Heart left ventricle (tissue), 16 donors: ENCODE measurements around the gene DUT. TPM values are rescaled to one million over a fixed set of nuclear protein-coding genes. Genes with fewer than 3 reads are reported as not detected.
A peak's percentile ranks its signal among the peaks of the same experiment; 100 is the strongest.

ENCODE experiments used
- ATAC-seq, 4 donors: fragments of 200-7000 bp; cut with Tn5 transposase; one replicate each; pipeline ENCODE4 v1.9.1; 2020 to 2022; ENCODE audit warnings: moderate library complexity in 4 of 4, mild to moderate bottlenecking in 3 of 4, moderate number of reproducible peaks in 1 of 4
- DNase-seq, 5 donors: peaks; one replicate each; pipeline ENCODE4 v3.0.0-alpha.2; 2020
- H3K27ac ChIP-seq, 12 donors: fragments of 200-600 bp; sonication (generic) in 4 of 12; one replicate each; pipeline versions ENCODE4 v1.5.0 to v1.8.0; 2016 to 2022; ENCODE audit warnings: mild to moderate bottlenecking in 2 of 12
- H3K27me3 ChIP-seq, 9 donors: fragments of 200-600 bp; sonication (generic) in 2 of 9; one replicate each; pipeline versions ENCODE4 v1.5.1 to v1.8.0; 2016 to 2022; ENCODE audit warnings: mild to moderate bottlenecking in 3 of 9
- H3K36me3 ChIP-seq, 9 donors: fragments of 200-600 bp; sonication (generic) in 2 of 9; one replicate each; pipeline versions ENCODE4 v1.5.0 to v1.8.0; 2018 to 2022; ENCODE audit warnings: mild to moderate bottlenecking in 2 of 9
- H3K4me1 ChIP-seq, 12 donors: fragments of 200-600 bp; sonication (generic) in 4 of 12; one replicate each; pipeline versions ENCODE4 v1.5.0 to v1.8.0; 2016 to 2022; ENCODE audit warnings: mild to moderate bottlenecking in 3 of 12
- H3K4me3 ChIP-seq, 12 donors: fragments of 200-600 bp; sonication (generic) in 4 of 12; one replicate each; pipeline versions ENCODE4 v1.5.0 to v1.8.0; 2017 to 2022; ENCODE audit warnings: mild to moderate bottlenecking in 9 of 12, moderate library complexity in 4 of 12
- H3K9me3 ChIP-seq, 12 donors: fragments of 200-600 bp; sonication (generic) in 4 of 12; one replicate each; pipeline versions ENCODE4 v1.5.0 to v1.8.0; 2016 to 2022; ENCODE audit warnings: mild to moderate bottlenecking in 1 of 12
- POLR2A ChIP-seq, 2 donors: fragments of 450-650 bp; IDR thresholded peaks; one replicate each; pipeline ENCODE4 v1.6.1; 2017; ENCODE audit warnings: antibody characterized with exemption in 2 of 2, mild to moderate bottlenecking in 2 of 2, moderate library complexity in 2 of 2
- WGBS, 4 donors: extraction: QIAGEN DNeasy Blood & Tissue Kit in 2 of 4; methylation state at CpG; one replicate each; pipeline versions ENCODE4 v1.1.5 to v1.1.7; 2013 to 2018; 5-methylcytosine and 5-hydroxymethylcytosine counted together
- intact Hi-C, 10 donors: fragments of 100-400 bp; cut with DNase I; formaldehyde crosslinking; loops; one replicate each; pipeline versions ENCODE4 v1.11.1 to v1.14.2; 2022
- polyA plus RNA-seq, 2 donors: library from polyadenylated mRNA; stranded (reverse); fragments of 200-250 nt; gene quantifications; one replicate each; pipeline ENCODE4 v1.2.3, GENCODE V29; 2013
- total RNA-seq, 9 donors: library from RNA; depleted of rRNA in 2 of 9; stranded (reverse); fragments of >200 nt in 2 of 9; fragmentation: NEBNext Ultra II Directional in 3 of 9; extraction: Animal tissue kit (Norgen Biotek cat#: 25700) in 3 of 9; gene quantifications; one replicate each; pipeline versions ENCODE4 v1.1.0 to v1.2.4, GENCODE V29; 2016 to 2023
- TF ChIP-seq, protein P1 (sequence below), 12 donors: fragments of 200-600 bp; sonication (generic) in 4 of 12; IDR thresholded peaks; one replicate each; pipeline versions ENCODE4 v1.5.0 to v1.8.0; 2018 to 2022; ENCODE audit warnings: antibody characterized with exemption in 12 of 12, mild to moderate bottlenecking in 5 of 12
- donor health status: ischemic (EF 13 %, LVEDD 7.1; RV severe dilation, severe dysfunction).
- donor health status: healthy with polysubstance abuse.
- donor health status: DM: no; HTN: yes; CAD: no.
- donor health status: DM: no; HTN: no; CAD: no.
- donor health status: ischemic (EF 25% LVEDD 6.9; RV normal size, moderate dysfunction).
- donor health status: ischemic (EF 25% LVEDD 5.7; RV mildly dilated, moderate dysfunction).
- donor health status: healthy.
- donor health status: DM: yes; HTN: yes; CAD: no.
- donor health status: ischemic (EF 35%, LVEDD 5.7; RV mildly dilated, moderate dysfunction).
- donor health status: nonischemic (EF 11% LVEDD 7.7; RV severe dilation, severe dysfunction).
- donor health status: DM: yes; HTN: yes; CAD: no.
- donor health status: PGD.
- donor health status: ischemic (EF 29% LVEDD 5.4; RV normal size, mild dysfunction).
- donor health status: nonischemic (EF 23%, LVEDD 6.1; RV moderate dilation, normal function).

The DUT gene
- total and polyA plus RNA-seq, 11 donors = 44.0 to 79.9 (median 59.6) TPM

- Histone ChIP-seq H3K36me3 (peaks cover 0 to 41% (median 32%) of the 10 kb centered on the region in 9 donors), H3K4me1 (peaks cover 0 to 18% (median 14%) of the 10 kb centered on the region in 12 donors), H3K9me3 (no peaks in the 10 kb centered on the region), H3K27ac (peak overlapping the region; percentile 93 to 100 (median 98)), H3K4me3 (peak overlapping the region; percentile 69 to 96 (median 90)), H3K27me3 (no peaks in the 10 kb centered on the region)
- intact Hi-C loops = no loop called here
- no peak for TF ChIP-seq POLR2A (IDR thresholded peaks at IDR 0.05)
- TF ChIP-seq, protein P1, sequence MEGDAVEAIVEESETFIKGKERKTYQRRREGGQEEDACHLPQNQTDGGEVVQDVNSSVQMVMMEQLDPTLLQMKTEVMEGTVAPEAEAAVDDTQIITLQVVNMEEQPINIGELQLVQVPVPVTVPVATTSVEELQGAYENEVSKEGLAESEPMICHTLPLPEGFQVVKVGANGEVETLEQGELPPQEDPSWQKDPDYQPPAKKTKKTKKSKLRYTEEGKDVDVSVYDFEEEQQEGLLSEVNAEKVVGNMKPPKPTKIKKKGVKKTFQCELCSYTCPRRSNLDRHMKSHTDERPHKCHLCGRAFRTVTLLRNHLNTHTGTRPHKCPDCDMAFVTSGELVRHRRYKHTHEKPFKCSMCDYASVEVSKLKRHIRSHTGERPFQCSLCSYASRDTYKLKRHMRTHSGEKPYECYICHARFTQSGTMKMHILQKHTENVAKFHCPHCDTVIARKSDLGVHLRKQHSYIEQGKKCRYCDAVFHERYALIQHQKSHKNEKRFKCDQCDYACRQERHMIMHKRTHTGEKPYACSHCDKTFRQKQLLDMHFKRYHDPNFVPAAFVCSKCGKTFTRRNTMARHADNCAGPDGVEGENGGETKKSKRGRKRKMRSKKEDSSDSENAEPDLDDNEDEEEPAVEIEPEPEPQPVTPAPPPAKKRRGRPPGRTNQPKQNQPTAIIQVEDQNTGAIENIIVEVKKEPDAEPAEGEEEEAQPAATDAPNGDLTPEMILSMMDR (IDR thresholded peaks at IDR 0.05) = no peak
- 1 to 2% (median 2%) methylated on average over 40 to 64 of the region's 64 CpGs for WGBS, 4 donors
- ATAC-seq (peak; percentile 80 to 87 (median 85)), DNase-seq (peak; percentile 75 to 88 (median 83))
Observed at GRCh38 chr15:48331796-48332641, 790 bp downstream of the DUT start.

- TF ChIP-seq, protein P1 (IDR thresholded peaks at IDR 0.05) = no peak
- TF ChIP-seq POLR2A (IDR thresholded peaks at IDR 0.05) = no peak
- no peaks in the 10 kb centered on the region for H3K27me3 ChIP-seq
- peaks cover 0 to 18% (median 14%) of the 10 kb centered on the region in 12 donors for H3K4me1 ChIP-seq
- no peak for ATAC-seq
- H3K36me3 ChIP-seq = peaks cover 0 to 46% (median 37%) of the 10 kb centered on the region in 9 donors
- 54 to 63% (median 61%) methylated on average over 9 of the region's 9 CpGs for WGBS, 4 donors
- DNase-seq = no peak
- H3K4me3 ChIP-seq = peak overlapping the region in 10 of 12 donors; percentile 69 to 96 (median 92)
- intact Hi-C loops = no loop called here
- peak overlapping the region in 1 of 12 donors; percentile 99 for H3K27ac ChIP-seq
- no peaks in the 10 kb centered on the region for H3K9me3 ChIP-seq
Observed at GRCh38 chr15:48332642-48333034, 1.4 kb downstream of the DUT start.

GRCh38 chr15:48333540-48333939 lies 2.3 kb downstream of the DUT start:
- WGBS, 4 donors = 37 to 58% (median 54%) methylated on average over 4 of the region's 4 CpGs
- TF ChIP-seq, protein P1 (IDR thresholded peaks at IDR 0.05) = no peak
- no peak for TF ChIP-seq POLR2A (IDR thresholded peaks at IDR 0.05)
- H3K4me1 ChIP-seq = peaks cover 0 to 18% (median 14%) of the 10 kb centered on the region in 12 donors
- H3K36me3 ChIP-seq = peaks cover 0 to 55% (median 46%) of the 10 kb centered on the region in 9 donors
- H3K4me3 ChIP-seq = no peak overlapping the region
- DNase-seq = no peak
- no peak for ATAC-seq
- intact Hi-C loops = no loop called here
- H3K27ac ChIP-seq = no peak overlapping the region
- H3K27me3 ChIP-seq = no peaks in the 10 kb centered on the region
- H3K9me3 ChIP-seq = no peaks in the 10 kb centered on the region

DNA sequence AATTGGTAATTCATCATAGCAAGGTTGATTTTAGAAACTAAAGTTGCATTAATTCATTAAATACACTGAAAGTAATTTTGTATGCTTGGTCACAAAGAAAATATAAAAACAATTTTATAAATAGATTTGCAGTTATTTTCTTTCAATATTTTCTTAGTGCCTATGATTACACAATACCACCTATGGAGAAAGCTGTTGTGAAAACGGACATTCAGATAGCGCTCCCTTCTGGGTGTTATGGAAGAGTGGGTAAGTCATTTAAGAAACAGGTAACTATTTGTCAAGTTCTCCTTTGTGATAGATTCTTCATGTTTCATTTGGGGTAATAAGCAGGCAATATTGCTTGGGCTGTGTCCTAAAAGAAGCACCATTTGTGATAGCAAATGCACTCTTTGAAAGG lies 3.0 kb downstream of the DUT start:
- Histone ChIP-seq H3K27ac (no peak overlapping the region), H3K36me3 (peaks cover 0 to 62% (median 53%) of the 10 kb centered on the region in 9 donors), H3K4me1 (peaks cover 0 to 18% (median 14%) of the 10 kb centered on the region in 12 donors), H3K9me3 (no peaks in the 10 kb centered on the region), H3K27me3 (no peaks in the 10 kb centered on the region), H3K4me3 (no peak overlapping the region)
- DNase-seq = no peak
- intact Hi-C loops = no loop called here
- ATAC-seq = no peak
- WGBS, 4 donors = 83 to 89% (median 85%) methylated on average over 2 of the region's 2 CpGs
- TF ChIP-seq, protein P1 (IDR thresholded peaks at IDR 0.05) = no peak
- TF ChIP-seq POLR2A (IDR thresholded peaks at IDR 0.05) = no peak
